Activated T-helper 2 cell treated with anti-CD3 and anti-CD28 coated beads, Interferon-gamma antibody, Interleukin-2, Interleukin-4, amounts not matched to agents 10 μg/mL and 5 μg/mL and 100 μg/mL, durations not matched to agents 14 hours and 24 hours and 36 hours (primary cell): Measurements from ENCODE around the gene CNKSR1. TPM values are rescaled to one million over a fixed set of nuclear protein-coding genes. Genes with fewer than 3 reads are reported as not detected.

Experiments
- DNase-seq: peaks from one replicate; pipeline ENCODE4 v3.0.0; 2021; ENCODE audit warnings: low spot score
- H3K27ac Mint-ChIP-seq: one replicate; pipeline ENCODE4 v1.8.0; 2021; ENCODE audit warnings: mixed read lengths
- H3K27me3 Mint-ChIP-seq: one replicate; pipeline ENCODE4 v1.8.0; 2021; ENCODE audit warnings: low read depth, mixed read lengths
- H3K36me3 Mint-ChIP-seq: one replicate; pipeline ENCODE4 v1.8.0; 2021; ENCODE audit warnings: low read depth, mixed read lengths
- H3K4me1 Mint-ChIP-seq: one replicate; pipeline ENCODE4 v1.8.0; 2021; ENCODE audit warnings: low read depth, mixed read lengths
- H3K4me3 Mint-ChIP-seq: one replicate; pipeline ENCODE4 v1.8.0; 2021; ENCODE audit warnings: low read depth, mild to moderate bottlenecking, moderate library complexity, mixed read lengths
- H3K9me3 Mint-ChIP-seq: one replicate; pipeline ENCODE4 v1.8.0; 2021; ENCODE audit warnings: mixed read lengths
- intact Hi-C: fragments of 100-400 bp; cut with micrococcal nuclease; formaldehyde crosslinking; loops from one replicate; pipeline ENCODE4 v1.15.1; 2023
- total RNA-seq: library from RNA; stranded (reverse); gene quantifications from 2 replicates; pipeline ENCODE4 v1.2.3, GENCODE V29; 2022

The CNKSR1 gene
- total RNA-seq, 1 donor from 2014 or later: 3.4 TPM

DNA sequence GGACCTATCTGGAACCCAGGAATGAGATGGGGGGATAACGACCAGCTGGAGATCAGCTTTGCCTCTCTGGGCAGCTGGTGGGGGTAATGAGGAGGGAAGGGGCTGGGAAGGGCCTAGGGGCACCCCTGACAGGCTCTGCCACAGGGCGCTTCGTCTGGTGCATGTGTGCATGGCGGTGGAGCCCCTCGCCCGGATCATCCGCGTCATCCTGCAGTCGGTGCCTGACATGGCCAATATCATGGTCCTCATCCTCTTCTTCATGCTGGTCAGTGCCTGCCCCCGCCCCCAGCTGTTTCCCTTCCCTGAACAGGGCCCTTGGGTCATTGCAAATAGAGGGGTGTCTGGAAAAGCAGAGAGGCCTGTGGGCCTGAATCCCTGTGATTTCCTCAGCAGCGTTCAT is 20.5 kb downstream of the CNKSR1 start:
- no peak overlapping the region for H3K4me3 Mint-ChIP-seq
- H3K36me3 Mint-ChIP-seq: no peaks in the 10 kb centered on the region
- H3K27ac Mint-ChIP-seq: no peak overlapping the region
- no peak for DNase-seq
- intact Hi-C loops: no loop called here
- H3K27me3 Mint-ChIP-seq: peaks cover 2% of the 10 kb centered on the region
- peaks cover 31% of the 10 kb centered on the region for H3K4me1 Mint-ChIP-seq
- H3K9me3 Mint-ChIP-seq: no peaks in the 10 kb centered on the region

GRCh38 chr1:26200413-26200812 is 23.1 kb downstream of the CNKSR1 start:
- H3K36me3 Mint-ChIP-seq: no peaks in the 10 kb centered on the region
- H3K27me3 Mint-ChIP-seq: no peaks in the 10 kb centered on the region
- H3K27ac Mint-ChIP-seq: no peak overlapping the region
- peaks cover 31% of the 10 kb centered on the region for H3K4me1 Mint-ChIP-seq
- no peaks in the 10 kb centered on the region for H3K9me3 Mint-ChIP-seq
- no peak for DNase-seq
- no peak overlapping the region for H3K4me3 Mint-ChIP-seq
- intact Hi-C loops: no loop called here

- Mint-ChIP-seq H3K27ac (no peak overlapping the region), H3K4me3 (no peak overlapping the region), H3K4me1 (peaks cover 31% of the 10 kb centered on the region), H3K36me3 (no peaks in the 10 kb centered on the region), H3K9me3 (no peaks in the 10 kb centered on the region), H3K27me3 (no peaks in the 10 kb centered on the region)
- DNase-seq: no peak
- intact Hi-C loops: no loop called here
Observed at GRCh38 chr1:26203642-26204318, 26.5 kb downstream of the CNKSR1 start.

GRCh38 chr1:26210147-26210870 is 33.0 kb downstream of the CNKSR1 start:
- no peaks in the 10 kb centered on the region for H3K9me3 Mint-ChIP-seq
- H3K27ac Mint-ChIP-seq: no peak overlapping the region
- no peaks in the 10 kb centered on the region for H3K4me1 Mint-ChIP-seq
- H3K27me3 Mint-ChIP-seq: peaks cover 21% of the 10 kb centered on the region
- intact Hi-C loops: no loop called here
- no peak overlapping the region for H3K4me3 Mint-ChIP-seq
- no peaks in the 10 kb centered on the region for H3K36me3 Mint-ChIP-seq
- no peak for DNase-seq

DNA sequence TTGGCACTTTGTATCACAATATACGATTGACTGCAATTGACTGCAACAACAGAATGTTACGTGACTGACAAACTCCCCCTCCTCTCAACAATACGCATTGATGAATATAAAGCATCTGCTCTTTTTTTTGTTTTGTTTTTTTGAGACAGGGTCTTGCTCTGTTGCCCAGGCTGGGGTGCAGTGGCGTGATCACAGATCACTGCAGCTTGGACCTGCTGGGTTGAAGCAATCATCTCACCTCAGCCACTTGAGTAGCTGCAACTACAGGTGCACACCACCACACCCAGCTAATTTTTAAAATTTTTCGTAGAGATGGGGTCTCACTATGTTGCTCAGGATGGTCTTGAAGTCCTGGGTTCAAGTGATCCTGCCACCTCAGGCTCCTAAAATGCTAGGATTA is 35.4 kb downstream of the CNKSR1 start:
- H3K36me3 Mint-ChIP-seq: no peaks in the 10 kb centered on the region
- H3K9me3 Mint-ChIP-seq: no peaks in the 10 kb centered on the region
- H3K4me3 Mint-ChIP-seq: no peak overlapping the region
- intact Hi-C loops: no loop called here
- no peak for DNase-seq
- H3K4me1 Mint-ChIP-seq: no peaks in the 10 kb centered on the region
- peaks cover 24% of the 10 kb centered on the region for H3K27me3 Mint-ChIP-seq
- no peak overlapping the region for H3K27ac Mint-ChIP-seq

DNA sequence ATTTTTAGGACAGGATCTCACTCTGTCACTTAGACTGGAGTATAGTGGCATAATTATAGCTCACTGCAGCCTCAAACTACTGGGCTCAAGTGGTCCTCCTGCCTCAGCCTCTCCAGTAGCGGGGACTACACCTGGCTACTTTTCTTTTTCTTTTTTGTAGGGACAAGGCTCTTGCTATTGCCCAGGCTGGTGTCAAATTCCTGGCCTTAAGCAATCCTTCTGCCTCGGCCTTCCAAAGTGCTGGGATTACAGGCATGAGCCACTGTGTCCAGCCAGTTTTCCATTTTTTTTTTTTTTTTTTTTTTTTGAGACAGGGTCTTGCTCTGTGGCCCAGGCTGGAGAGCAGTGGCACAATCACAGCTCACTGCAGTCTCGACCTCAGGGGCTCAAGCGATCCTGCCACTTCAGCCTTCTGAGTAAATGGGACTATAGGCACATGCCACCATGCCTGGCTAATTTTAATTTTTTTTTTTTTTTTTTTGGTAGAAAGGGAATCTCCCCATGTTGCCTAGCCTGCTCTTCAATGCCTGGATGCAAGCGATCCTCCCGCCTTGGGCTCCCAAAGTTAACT is 36.1 kb downstream of the CNKSR1 start:
- DNase-seq: no peak
- Mint-ChIP-seq H3K9me3 (no peaks in the 10 kb centered on the region), H3K4me1 (no peaks in the 10 kb centered on the region), H3K4me3 (no peak overlapping the region), H3K36me3 (no peaks in the 10 kb centered on the region), H3K27ac (no peak overlapping the region), H3K27me3 (peaks cover 24% of the 10 kb centered on the region)
- intact Hi-C loops: no loop called here

DNA sequence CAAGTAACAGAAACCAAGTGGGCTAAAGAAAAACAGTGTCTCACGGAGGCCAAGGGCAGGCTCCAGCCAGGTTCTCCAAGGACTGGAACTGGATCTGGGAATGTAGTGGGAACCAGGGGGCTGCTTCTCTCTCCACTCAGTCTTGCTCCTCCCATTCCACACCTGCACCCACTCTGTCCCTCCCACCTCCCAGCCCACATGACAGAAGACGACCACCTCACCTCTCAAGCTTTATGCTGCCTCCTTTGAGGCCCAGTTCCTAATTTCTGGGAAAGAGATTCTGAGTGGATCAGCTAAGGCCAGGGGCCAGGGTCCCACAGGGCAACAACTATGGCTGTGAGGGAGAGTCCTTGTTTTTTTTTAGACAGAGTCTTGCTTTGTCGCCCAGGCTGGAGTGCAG is 38.0 kb downstream of the CNKSR1 start:
- H3K9me3 Mint-ChIP-seq: no peaks in the 10 kb centered on the region
- H3K27me3 Mint-ChIP-seq: peaks cover 21% of the 10 kb centered on the region
- H3K4me1 Mint-ChIP-seq: no peaks in the 10 kb centered on the region
- no peak overlapping the region for H3K4me3 Mint-ChIP-seq
- no peaks in the 10 kb centered on the region for H3K36me3 Mint-ChIP-seq
- DNase-seq: no peak
- H3K27ac Mint-ChIP-seq: no peak overlapping the region
- intact Hi-C loops: no loop called here

GRCh38 chr1:26218906-26219494 is 41.7 kb downstream of the CNKSR1 start:
- no peak overlapping the region for H3K27ac Mint-ChIP-seq
- intact Hi-C loops: no loop called here

DNA sequence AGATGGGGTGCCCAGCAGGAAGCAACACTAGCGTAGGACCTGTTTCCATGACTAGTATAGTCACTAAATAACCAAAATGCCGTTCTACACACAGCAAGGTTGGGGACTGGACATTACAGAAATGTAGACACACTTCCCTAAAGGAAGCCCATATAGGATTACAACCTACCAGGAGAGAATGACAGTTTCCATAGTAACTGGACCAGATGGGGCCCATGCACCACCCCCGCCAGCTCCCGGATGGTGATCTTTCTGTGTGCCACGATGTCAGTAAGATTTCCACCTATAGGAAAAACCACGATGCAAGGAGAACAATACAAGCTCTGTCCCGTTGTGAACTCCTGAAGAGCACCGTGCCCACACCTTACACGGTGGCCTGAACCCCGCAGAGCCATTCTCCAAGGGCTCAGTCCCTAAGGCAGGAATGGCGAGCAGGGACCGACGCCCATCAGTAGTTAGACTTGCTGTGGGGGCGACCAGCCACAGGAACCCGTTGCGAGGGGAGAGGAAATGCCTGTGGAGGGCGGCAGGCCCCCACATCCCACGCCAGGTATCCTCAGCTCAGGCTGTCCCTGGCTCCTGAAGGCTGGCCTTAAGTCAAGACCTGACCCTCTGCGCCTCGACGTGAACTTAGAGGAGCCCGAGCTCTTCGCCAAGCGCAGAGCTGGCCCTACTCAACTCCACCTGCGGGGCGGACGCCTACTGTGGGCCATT is 43.1 kb downstream of the CNKSR1 start:
- H3K9me3 Mint-ChIP-seq: no peaks in the 10 kb centered on the region
- no peaks in the 10 kb centered on the region for H3K36me3 Mint-ChIP-seq
- H3K27me3 Mint-ChIP-seq: peaks cover 28% of the 10 kb centered on the region
- no peak for DNase-seq
- intact Hi-C loops: no loop called here
- no peak overlapping the region for H3K27ac Mint-ChIP-seq
- H3K4me3 Mint-ChIP-seq: no peak overlapping the region
- no peaks in the 10 kb centered on the region for H3K4me1 Mint-ChIP-seq

More at GRCh38 chr1:26218906-26219494, 41.7 kb downstream of the CNKSR1 start:
- H3K9me3 Mint-ChIP-seq: no peaks in the 10 kb centered on the region
- H3K4me1 Mint-ChIP-seq: no peaks in the 10 kb centered on the region
- no peaks in the 10 kb centered on the region for H3K36me3 Mint-ChIP-seq
- H3K4me3 Mint-ChIP-seq: no peak overlapping the region
- peaks cover 20% of the 10 kb centered on the region for H3K27me3 Mint-ChIP-seq
- DNase-seq: no peak

- Mint-ChIP-seq H3K4me1 (peaks cover 5% of the 10 kb centered on the region), H3K36me3 (no peaks in the 10 kb centered on the region), H3K4me3 (no peak overlapping the region), H3K9me3 (no peaks in the 10 kb centered on the region), H3K27ac (no peak overlapping the region), H3K27me3 (peaks cover 35% of the 10 kb centered on the region)
- intact Hi-C loops: no loop called here
- no peak for DNase-seq
Observed at GRCh38 chr1:26221094-26221493, 43.8 kb downstream of the CNKSR1 start.

- Mint-ChIP-seq H3K4me3 (no peak overlapping the region), H3K36me3 (no peaks in the 10 kb centered on the region), H3K9me3 (no peaks in the 10 kb centered on the region), H3K27me3 (peaks cover 36% of the 10 kb centered on the region), H3K27ac (no peak overlapping the region), H3K4me1 (peaks cover 5% of the 10 kb centered on the region)
- DNase-seq: no peak
- intact Hi-C loops: no loop called here
Observed at GRCh38 chr1:26224606-26225005, 47.3 kb downstream of the CNKSR1 start.

GRCh38 chr1:26225033-26225831 is 47.9 kb downstream of the CNKSR1 start:
- peak; percentile 22 for DNase-seq
- H3K4me1 Mint-ChIP-seq: peaks cover 5% of the 10 kb centered on the region
- H3K9me3 Mint-ChIP-seq: no peaks in the 10 kb centered on the region
- H3K27me3 Mint-ChIP-seq: peaks cover 35% of the 10 kb centered on the region
- no peaks in the 10 kb centered on the region for H3K36me3 Mint-ChIP-seq
- no peak overlapping the region for H3K27ac Mint-ChIP-seq
- intact Hi-C loops: no loop called here
- H3K4me3 Mint-ChIP-seq: peak overlapping the region; percentile 51
